Stimulated activated naive CD8-positive, alpha-beta T cell treated with anti-CD3 and anti-CD28 coated beads, Interleukin-15, Interleukin-2, amounts not matched to agents 100 U/mL and 50 U/mL, for 24 hours (primary cell): ENCODE results near the gene CYP27A1.

Experiments used
- ATAC-seq: fragments of 150-1000 bp; cut with Tn5 transposase; one replicate; pipeline ENCODE4 v1.10.0; 2021
- DNase-seq: peaks from one replicate; pipeline ENCODE4 v3.0.0; 2021

CYP27A1 gene

GRCh38 chr2:218773881-218774280, 8.1 kb upstream of the CYP27A1 start:
- DNase-seq (no peak), ATAC-seq (no peak)

GRCh38 chr2:218776488-218776887, 5.5 kb upstream of the CYP27A1 start:
- no peak for ATAC-seq
- DNase-seq = no peak

- ATAC-seq = no peak
- no peak for DNase-seq
Observed at GRCh38 chr2:218777276-218777990, 4.5 kb upstream of the CYP27A1 start.

GRCh38 chr2:218780046-218780445, 1.9 kb upstream of the CYP27A1 start:
- ATAC-seq (no peak), DNase-seq (no peak)

- DNase-seq = no peak
- no peak for ATAC-seq
Observed at GRCh38 chr2:218780851-218781690, 876 bp upstream of the CYP27A1 start.

- ATAC-seq (no peak), DNase-seq (no peak)
Observed at GRCh38 chr2:218782528-218782844, 539 bp downstream of the CYP27A1 start.

- DNase-seq (no peak), ATAC-seq (no peak)
Observed at GRCh38 chr2:218783688-218784087, 1.7 kb downstream of the CYP27A1 start.

- DNase-seq (no peak), ATAC-seq (no peak)
Observed at GRCh38 chr2:218785103-218785502, 3.2 kb downstream of the CYP27A1 start.

- ATAC-seq (no peak), DNase-seq (no peak)
Observed at GRCh38 chr2:218786133-218786532, 4.2 kb downstream of the CYP27A1 start.

- DNase-seq (no peak), ATAC-seq (no peak)
Observed at GRCh38 chr2:218788529-218789255, 6.7 kb downstream of the CYP27A1 start.

GRCh38 chr2:218792433-218792832, 10.5 kb downstream of the CYP27A1 start:
- DNase-seq (no peak), ATAC-seq (no peak)

- no peak for ATAC-seq
Observed at GRCh38 chr2:218796691-218797090, 14.7 kb downstream of the CYP27A1 start.

GRCh38 chr2:218798767-218799504, 17.0 kb downstream of the CYP27A1 start:
- DNase-seq (no peak), ATAC-seq (no peak)

More at GRCh38 chr2:218796691-218797090, 14.7 kb downstream of the CYP27A1 start:
- DNase-seq = no peak

GRCh38 chr2:218799990-218800389, 18.0 kb downstream of the CYP27A1 start:
- ATAC-seq = no peak
- DNase-seq = no peak

GRCh38 chr2:218802386-218802994, 20.5 kb downstream of the CYP27A1 start:
- no peak for ATAC-seq
- DNase-seq = no peak

- no peak for DNase-seq
- ATAC-seq = no peak
Observed at GRCh38 chr2:218804817-218805216, 22.9 kb downstream of the CYP27A1 start.

- DNase-seq = no peak
- ATAC-seq = no peak
Observed at GRCh38 chr2:218805627-218806026, 23.7 kb downstream of the CYP27A1 start.

GRCh38 chr2:218806346-218806978, 24.5 kb downstream of the CYP27A1 start:
- ATAC-seq (no peak), DNase-seq (no peak)

- DNase-seq (no peak), ATAC-seq (no peak)
Observed at GRCh38 chr2:218807626-218808025, 25.7 kb downstream of the CYP27A1 start.

- no peak for DNase-seq
- no peak for ATAC-seq
Observed at GRCh38 chr2:218809515-218809914, 27.6 kb downstream of the CYP27A1 start.

- ATAC-seq = no peak
- DNase-seq = no peak
Observed at GRCh38 chr2:218810256-218810655, 28.3 kb downstream of the CYP27A1 start.
